ENCODE data around the gene DDN.
A peak's percentile ranks its signal among the peaks of the same experiment; 100 is the strongest.

Gene DDN

DNA sequence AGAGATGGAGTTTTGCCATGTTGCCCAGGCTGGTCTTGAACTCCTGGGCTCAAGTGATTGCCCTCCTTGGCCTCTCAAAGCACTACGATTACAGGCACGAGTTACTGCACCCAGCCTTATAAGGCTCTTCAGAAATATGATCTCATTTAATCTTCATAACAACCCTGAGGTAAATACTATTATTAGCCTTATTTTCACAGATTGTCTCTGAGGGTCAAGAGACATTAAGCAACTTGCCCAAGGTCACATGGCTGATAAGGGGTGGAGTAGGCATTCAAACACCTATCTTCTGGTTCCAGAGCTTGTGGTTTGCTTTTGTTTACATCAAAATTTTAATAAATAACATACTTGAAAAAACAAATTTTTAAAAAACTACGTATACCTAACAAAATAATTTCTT is 14.3 kb upstream of the DDN start:
- no peak for DNase-seq (ENCODE audit: low read depth)

DNA sequence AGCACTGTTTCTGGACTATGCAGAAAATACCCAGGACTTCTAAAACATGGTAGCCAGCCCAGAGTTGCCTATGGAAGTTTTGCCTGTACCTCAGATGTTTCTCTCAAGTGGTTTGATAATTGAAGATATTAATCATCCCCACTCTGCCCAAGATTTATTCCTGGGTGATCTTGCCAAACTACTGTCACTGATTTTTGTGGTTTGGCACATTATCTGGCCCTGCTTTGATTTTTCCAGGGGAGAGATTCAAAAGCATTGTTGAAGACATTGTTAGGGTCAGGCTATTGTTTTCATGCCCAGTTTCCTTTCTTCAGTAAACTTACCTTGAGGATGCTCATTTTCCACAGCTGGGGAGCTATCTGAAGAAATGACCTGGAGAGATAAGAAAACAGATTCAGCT is 13.6 kb upstream of the DDN start:
- no peak for DNase-seq (ENCODE audit: low read depth)

DNA sequence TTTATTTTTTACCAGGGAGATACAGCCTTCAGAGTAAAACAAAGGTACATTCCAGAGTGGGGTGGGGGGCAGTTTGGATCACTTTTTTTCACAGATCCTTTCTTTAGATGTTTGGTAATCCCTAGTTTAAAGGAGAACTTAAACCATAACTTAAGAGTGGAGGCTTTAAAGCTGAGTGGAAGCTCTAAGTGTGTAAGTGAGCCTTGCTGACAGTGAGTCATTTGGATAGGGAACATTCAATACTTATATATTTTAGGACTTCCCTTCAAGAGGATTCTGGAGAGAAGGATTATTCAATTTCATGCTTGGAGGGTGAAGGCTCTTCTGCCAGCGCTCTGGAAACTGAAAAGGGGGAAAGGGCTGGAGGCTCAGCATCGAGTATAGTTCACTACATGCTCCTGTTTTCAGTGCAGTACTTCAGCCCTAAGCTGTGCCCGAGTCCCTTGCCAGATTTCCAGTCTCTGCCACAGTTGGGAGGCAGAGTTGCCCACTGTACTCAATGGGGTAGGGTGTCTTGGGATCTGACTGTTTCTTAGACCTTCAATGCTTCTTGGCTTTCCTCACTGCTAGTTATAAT is 11.0 kb upstream of the DDN start:
- no peak for DNase-seq (ENCODE audit: low read depth)

DNA sequence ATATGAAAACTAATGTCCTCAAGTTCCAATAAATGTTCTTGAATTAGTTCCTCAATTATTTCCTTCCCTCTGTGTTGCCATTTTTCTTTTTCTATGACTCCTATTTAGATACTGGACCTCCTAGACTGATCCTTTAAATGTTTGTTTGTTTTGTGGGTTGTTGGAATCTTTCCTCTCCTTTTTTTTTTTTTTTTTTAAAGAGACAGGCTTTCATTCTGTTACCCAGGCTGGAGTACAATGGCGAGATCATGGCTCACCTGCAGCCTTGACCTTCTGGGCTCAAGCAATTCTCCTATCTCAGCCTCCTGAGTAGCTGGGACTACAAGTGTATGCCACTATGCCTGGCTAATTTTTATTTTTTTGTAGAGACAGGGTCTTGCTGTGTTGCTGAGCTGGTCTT is 9.8 kb upstream of the DDN start:
- no peak for DNase-seq (ENCODE audit: low read depth)

DNA sequence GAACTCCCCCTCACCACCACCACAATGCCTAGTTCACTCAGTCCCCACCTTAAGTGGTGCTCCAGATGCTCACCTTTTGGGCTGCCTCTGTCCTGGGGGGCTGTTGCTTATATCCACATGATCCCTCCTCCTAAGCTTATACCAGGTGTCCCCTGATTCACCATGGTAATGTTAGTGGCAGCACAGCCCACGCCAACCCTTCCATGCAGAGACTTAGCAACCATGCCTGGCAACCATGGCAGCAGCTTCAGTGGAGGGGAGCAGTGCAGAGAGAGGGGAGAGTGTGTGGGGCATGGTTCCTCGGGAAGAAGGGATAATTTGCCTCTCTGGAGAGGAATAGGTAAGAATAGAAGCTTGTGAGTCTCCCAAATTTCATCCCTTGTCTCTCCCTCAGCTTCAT is 1.2 kb upstream of the DDN start:
- no peak for DNase-seq (ENCODE audit: low read depth)

DNA sequence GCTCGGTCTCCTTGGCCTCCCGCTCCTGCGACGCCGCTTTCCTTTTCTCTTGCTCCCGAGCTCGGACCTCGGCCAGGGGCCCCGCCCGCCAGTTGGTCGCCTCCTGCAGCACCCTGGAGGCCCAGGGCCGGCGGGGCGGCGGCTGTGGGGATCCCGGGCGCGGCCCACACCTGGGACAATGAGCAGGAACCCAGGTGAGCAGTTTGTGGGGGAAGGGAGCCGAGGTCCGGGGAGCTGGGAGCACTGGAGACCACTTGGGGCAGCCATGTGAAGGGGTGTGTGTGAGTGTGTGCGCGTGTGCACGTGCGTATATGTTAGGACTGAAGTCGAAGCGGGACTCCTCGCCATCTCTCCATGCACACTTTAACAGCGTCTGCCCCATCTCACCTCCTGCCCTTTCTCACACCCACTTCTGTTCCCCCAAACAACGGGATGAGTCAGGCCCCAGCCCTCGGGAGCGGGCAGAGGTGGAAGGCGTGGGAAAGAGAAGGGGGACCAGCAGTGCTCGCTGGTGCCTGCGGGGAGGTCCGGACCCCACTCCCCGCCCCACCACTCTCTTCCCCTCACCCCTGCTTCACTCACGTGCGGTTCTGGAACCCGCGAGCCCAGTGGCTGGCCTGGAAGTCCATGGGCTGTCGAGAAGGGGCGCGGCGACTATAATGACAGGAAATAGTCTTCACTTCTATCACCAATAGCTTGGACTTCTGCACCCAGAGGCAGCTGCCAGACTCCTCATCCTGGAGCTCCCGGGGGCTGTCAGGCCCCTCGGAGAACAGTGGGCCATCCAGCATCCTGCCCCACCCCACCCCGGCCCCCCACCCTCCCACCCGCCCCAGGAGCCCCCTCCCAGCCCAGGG is 450 bp downstream of the DDN start:
- DNase-seq (ENCODE audit: low read depth) = no peak

DNA sequence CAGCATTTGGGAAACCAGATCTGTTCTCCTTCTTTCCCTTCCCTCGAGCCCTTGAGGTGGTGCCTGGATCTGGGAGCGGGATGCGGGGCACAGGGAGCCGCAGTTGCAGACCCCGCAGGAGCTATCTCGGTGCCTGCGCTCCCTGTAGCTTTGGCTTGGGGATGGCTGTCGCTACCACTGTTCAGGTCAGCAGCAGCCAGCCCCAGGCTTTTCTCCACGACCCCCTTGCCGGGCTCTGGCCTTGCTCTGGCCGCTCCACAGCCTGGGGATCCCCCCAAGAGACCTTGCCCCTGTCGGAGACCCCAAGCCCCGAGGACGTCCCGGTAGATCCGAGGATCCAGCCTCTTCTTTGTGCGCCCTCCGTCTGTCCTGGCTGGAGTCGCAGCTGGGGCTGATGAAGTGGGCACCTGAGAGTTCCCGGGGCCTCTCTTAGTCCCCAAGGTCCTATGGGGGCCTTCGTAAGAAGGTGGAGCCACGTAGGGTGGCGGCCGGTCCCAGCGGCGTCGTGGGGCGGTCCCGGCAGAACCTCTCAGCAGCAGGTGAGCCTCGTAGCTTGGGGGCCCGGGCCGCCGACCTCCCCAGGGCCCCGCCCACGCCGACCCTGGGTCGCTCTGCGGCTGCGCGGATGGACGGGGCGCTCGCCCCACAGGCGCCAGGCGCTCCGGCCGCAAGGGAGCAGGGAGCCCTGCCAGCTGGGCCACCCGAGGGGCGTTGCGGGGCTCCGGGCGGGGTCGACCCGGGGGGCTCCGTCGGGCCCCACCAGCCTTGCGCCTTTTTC is 1.3 kb downstream of the DDN start:
- no peak for DNase-seq (ENCODE audit: low read depth)

DNA sequence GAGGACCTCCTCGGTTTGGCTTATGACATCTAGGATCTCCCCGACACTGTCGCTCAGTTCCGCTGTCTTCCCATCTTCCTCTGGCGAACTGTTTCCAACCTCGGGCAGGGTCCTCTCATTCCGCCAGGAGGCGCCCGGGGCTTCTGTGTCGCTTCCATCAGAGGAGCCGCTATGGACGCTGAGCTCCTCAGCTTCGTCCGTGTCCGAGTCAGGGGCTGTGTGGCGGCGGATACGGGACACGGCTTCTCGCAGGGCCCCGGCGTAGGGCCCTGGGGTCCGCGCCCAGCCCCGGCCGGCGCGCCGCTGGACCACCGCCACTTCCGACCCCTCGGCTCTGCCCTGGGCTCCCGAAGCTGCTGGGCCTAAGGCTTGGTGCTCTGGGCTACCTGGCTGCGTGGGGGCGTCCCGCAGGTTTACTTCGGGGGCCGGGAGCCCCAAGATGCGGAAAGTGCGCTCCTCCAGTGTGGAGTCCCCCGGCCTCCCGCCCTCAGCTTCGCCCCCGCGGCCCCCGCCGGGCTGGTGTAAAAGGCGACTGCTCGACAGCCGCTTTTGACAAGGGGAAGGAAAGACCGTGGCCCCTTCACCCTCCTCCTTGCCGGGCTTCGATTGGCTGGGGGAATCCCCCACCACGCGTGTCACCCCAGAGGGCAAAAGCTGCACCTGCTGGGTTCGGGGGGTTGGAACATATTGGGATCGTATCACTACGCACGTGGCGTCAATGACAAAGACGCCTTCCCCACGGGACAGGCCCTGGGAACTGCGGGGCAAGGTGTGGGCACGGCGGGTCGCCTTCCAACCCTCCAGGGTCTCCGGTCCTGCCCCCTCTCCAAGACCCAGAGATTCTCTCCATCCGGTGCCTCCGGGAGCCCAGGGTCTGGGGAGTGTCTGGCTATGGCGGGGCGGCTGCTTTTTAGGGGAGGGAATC is 2.1 kb downstream of the DDN start:
- peak; percentile 53 for DNase-seq (ENCODE audit: low read depth)

DNA sequence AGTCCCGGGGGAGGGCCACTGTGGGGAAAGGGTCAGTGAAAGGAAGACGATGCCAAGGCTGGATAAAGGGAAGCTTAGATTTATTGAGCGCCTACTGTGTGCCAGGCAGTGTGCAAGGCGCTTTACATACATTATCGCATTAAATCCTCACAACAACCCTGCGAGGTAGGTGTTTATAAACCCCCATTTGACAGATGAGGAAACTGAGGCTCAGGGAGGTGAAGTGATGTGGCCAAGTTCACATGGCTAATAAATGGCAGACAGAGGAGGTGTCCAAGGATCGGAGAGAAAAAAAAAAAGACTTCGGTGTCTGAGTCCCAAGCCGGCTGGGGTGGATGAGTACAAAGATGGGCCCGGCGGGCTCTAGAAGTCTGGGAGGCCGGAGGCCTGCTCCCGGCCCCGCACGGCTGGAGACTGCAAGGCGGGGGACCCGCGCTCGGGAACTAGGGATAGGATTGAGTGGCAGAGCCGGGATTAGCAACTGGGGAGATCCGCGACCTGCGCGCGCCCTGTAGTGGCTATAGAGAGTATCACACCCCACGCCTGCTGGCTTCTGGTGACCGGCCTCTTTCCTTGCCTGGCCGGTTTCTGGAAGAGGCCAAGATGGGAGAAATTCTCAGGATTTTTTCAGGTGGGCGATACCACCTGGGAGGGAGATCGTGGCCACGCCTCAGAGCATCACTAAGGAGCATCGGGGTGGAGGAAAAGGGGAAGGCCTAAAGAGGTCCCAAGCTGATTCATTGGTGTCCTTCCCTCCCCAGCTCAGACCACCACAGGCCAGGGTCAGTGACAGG is 3.9 kb downstream of the DDN start:
- DNase-seq (ENCODE audit: low read depth) = no peak

DNA sequence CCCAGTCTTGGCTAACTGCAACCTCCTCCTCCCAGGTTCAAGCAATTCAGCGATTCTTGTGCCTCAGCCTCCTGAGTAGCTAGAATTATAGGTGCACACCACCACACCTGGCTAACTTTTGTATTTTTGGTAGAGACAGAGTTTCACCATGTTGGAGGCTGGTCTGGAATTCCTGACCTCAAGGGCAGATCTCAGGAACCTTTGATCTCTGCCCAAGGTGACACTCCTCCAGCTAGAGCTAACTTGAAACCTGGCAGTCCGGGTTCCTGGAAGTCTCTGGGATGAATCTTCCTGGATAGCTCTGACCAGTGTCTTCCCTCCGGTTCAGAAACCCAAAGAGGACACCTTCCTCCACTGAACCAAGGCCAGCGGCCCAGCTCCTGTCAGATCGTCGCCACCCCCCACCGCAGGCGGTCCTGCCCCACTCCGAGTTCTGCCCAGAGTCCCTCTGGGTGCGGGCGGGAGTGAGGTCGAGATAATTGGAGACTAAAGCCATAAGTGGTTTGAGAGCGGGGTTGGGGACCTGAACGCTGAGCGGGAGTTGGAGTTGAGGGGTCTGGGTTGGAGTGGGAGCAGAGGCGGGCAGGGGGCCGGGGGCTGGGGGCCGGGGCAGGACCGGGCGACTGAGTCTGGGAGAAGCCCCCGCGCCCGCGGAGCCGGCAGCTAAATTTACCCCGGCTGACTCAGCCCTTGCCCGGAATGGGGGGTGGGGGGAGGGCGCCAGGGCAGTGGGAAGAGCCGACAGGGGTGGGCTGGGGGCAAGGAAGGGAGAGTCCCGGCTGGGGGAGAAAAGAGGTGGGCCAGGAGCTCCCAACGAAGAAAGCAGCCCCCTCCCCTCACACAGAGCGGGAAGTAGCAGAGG is 4.7 kb downstream of the DDN start:
- no peak for DNase-seq (ENCODE audit: low read depth)

DNA sequence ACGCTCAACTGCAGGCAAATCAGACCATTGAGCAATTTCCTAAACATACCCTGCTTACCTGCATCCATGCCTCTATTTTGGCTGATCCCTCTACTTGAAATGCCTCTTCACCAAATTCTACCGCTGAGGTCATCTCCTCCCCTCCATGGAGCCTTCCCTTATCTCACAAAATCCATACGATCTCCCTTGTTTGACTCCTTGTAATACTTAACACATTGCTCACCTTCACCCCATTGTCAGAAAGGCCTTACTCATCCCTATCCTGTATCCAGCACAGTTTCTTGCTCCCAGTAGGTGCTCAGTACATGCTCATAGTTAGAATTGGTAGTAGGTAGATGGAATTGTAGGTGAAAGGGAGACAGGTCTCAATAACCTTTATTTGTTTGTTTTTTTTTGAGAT is 5.4 kb downstream of the DDN start:
- no peak for DNase-seq (ENCODE audit: low read depth)

DNA sequence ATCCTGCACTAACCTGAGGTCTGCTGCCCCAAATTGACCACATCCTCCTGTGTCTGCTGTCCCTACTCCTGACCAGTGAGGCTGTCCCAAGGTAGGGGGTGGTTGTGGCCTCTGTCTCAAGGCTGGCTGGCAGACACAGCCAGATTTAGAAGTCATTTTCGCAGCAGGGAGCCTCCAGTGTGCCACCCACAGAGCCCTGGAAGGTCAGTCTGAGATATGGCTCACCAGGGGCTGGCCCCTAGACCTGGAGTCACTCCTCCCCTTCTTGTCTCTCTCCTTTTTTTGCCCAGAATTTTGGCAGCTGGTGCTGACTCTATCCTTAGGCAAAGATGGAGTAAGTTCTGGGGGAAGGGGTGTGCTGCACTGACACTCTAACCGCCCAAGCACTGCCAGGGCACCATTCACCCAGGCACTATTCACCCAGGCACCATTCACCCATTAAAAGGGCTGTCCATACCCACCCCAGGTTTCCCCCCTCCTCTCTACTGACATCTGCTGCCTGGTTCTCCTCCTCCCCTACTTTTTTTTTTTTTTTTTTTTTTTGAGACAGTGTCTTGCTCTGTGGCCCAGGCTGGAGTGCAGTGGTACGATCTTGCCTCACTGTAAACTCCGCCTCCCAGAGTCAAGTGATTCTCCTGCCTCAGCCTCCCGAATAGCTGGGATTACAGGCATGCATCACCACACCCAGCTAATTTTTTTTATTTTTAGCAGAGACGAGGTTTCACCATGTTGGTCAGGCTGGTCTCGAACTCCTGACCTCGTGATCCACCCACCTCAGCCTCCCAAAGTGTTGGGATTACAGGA is 7.7 kb downstream of the DDN start:
- no peak for DNase-seq (ENCODE audit: low read depth)

DNA sequence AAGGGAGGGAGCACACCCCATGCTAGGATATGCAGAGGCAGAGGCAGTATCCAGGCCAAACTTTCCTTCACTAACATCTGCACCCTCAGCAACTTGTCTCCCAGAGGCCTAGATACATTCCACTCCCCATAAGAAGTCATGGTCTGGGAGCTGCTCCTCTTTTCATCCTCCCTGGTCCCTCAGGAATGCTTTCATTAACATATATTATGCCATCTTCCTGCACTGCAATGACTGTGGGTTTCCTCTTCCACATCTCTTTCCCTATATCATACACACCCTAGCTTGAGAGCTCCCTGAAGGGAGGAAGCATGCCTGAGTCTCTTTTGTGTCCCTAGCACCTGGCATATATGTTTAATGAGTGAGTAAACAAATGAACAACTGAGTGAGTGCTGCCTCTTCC is 8.6 kb downstream of the DDN start:
- DNase-seq (ENCODE audit: low read depth) = no peak

DNA sequence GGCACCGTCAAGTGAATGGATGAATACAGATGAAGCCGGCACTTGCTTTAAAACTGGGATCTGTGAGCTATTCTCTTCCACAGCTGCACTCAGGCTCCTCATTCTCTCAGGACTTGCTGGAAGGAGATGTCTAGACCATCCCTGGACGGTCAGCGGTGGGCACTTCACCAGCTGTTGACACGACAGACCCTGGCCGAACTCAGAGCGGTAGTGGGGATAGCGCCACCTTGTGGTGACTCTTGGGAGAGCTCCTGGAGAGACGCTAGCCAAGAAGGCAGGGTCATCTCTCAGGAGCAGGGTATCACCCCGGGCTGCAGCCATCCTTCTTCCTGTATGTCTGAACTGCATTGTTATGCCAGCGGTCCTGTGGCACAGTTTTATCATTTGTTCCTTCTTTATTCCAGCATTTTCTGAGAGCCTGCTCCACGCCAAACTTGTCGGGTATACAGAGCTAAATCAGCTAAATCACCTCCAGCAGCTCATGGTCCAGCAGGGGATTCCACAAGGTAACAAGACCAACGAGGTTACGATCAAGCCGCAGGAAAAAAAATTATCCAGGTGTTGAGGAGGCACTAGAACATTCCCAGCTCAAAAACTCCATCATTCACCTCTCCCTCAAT is 11.0 kb downstream of the DDN start:
- peak; percentile 63 for DNase-seq (ENCODE audit: low read depth)

DNA sequence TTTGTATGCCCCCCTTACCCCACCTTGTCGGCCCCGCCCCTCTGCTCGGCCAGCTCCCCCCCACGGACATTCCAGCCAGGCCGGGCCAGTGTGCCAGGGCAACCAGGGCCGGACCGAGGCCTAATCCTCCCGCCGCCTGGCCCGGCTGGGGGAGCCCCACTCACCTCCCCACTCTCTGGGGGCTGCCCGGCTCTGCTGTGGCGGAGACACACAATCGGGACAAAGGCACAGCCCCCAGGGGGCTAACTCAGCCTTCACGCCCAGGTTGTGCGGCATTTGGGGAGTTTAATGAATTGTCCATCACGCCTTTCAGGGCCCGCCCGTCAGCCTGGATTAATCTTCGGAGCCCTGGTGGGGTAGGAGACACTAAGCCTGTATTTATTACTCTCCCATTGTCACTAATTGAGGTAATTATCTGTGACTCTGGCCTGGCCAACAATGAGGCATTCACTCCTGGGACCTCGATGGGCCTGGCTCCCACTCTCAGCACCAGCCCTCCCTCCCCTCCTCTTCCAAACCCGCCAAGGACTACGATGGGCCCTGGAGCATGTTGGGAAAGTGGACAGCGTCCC is 12.4 kb downstream of the DDN start:
- no peak for DNase-seq (ENCODE audit: low read depth)

DNA sequence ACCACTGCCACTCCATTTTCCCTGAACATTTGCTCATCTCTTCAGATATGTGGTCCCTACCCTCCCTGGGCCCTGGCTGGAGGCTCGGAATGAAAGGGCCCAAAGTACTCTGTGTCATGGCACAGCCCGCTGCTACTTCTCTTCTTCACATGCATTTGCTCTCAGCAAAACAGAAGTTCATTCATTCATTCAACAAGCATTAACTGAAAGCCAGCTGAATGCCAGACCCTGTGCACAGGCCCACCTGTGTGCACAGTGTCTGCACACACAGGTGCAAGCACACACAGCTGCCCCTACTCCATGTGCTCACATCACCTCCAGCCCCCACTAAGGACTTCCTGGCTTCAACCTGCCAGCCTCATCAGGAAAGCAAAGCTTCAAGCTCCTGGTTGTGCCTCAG is 13.3 kb downstream of the DDN start:
- DNase-seq (ENCODE audit: low read depth) = no peak

DNA sequence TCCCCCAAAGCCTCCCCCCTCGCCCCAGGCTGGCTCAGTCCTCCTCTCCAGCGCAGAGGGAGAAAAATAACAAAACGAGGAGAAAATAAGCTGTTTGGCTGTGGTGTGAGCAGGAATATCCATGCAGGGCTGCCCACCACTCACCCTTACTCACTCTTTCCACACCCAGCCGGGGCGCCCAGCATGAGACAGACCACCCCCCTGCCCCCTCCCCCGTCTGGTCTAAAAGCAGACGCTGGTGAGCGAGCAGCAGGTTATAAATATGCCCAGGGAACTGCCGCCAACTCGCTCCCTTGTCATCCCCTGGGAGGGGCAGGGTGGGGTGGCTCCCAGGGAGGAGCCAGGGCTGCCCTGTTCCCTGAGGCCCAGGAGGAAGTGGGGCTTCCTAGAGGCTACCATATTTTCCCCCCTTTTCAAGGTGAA is 13.7 kb downstream of the DDN start:
- no peak for DNase-seq (ENCODE audit: low read depth)

DNA sequence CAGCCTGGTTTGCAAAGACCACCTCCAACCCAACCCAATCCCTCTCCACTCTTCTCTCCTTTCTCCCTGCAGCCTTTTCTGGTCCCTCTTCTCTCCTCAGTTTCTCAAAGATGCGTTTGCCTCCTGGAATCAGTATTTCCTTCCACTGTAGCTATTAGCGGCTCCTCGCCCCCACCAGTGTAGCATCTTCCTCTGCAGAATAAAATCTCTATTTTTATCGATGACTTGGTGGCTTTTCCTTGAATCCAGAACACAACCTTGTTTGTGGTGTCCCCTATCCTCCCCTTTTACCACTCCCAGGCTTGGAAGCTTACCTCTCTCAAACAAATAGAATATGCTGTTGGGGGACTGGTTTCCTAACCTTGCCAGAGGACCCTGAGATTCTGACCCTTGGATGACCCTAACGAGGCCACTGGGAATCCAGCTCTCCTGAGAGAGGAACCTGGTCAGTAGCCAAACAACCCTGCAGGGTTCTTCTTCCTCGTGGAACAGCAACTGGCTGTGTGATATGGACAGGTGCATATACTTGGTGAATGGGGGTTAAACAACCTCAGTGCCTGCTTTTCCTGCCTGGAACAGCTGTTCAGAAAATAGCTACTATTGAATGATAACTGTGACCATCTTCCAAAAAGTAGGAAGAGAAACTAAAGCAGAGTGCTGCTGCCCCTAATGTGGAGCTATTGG is 16.6 kb downstream of the DDN start:
- no peak for DNase-seq (ENCODE audit: low read depth)

Data from activated T-helper 9 cell treated with anti-CD3 and anti-CD28 coated beads, Interleukin-2, amount 50 U/mL, for 16 hours (primary cell).